G401 (cell line): ENCODE measurements around the gene CMTR1. TPM values are rescaled to one million over a fixed set of nuclear protein-coding genes. Genes with fewer than 3 reads are reported as not detected.

Experiments
- DNase-seq: peaks from one replicate; pipeline ENCODE4 v3.0.0-alpha.2; 2015; ENCODE audit warnings: low spot score
- in situ Hi-C: cut with HindIII; loops from 2 replicates; pipeline ENCODE4 v1.10.0; 2016; ENCODE audit warnings: low sequenced_read_pairs, mixed read lengths
- total RNA-seq: library from RNA; depleted of rRNA; stranded (reverse); fragments of >200 nt; shearing (Covaris generic); gene quantifications from 2 replicates; pipeline ENCODE4 v1.2.3, GENCODE V29; 2014; rRNA removed

The CMTR1 gene
- total RNA-seq, 1 experiment from 2014 or later: 47.7 TPM

- in situ Hi-C loops: no loop called here
- no peak for DNase-seq
Observed at GRCh38 chr6:37520926-37521325, 87.9 kb downstream of the CMTR1 start.

- in situ Hi-C loops: no loop called here
- DNase-seq: no peak
Observed at GRCh38 chr6:37521674-37522073, 88.7 kb downstream of the CMTR1 start.

GRCh38 chr6:37522836-37523235, 89.8 kb downstream of the CMTR1 start:
- no peak for DNase-seq
- in situ Hi-C loops: no loop called here

GRCh38 chr6:37523412-37523811, 90.4 kb downstream of the CMTR1 start:
- in situ Hi-C loops: no loop called here

GRCh38 chr6:37524025-37524969, 91.3 kb downstream of the CMTR1 start:
- in situ Hi-C loops: no loop called here
- DNase-seq: no peak

More at GRCh38 chr6:37523412-37523811, 90.4 kb downstream of the CMTR1 start:
- DNase-seq: no peak

DNA sequence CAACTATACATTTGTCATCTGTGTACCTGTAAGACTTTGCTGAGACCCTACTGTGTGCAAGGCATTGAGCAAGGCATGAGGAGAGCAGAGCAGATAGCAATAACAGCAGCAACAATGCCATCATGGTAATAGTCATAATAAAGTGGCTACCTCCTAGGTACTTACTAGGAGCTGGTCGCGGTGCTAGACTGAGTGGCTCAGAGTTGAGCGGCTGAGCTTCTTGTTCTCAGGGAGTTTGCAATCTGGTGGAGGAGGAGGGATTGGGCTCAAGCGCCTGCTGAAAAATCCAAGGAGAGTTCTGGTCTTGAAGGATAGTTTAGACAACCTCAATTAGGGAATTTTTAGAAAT, 91.9 kb downstream of the CMTR1 start:
- in situ Hi-C loops: no loop called here

DNA sequence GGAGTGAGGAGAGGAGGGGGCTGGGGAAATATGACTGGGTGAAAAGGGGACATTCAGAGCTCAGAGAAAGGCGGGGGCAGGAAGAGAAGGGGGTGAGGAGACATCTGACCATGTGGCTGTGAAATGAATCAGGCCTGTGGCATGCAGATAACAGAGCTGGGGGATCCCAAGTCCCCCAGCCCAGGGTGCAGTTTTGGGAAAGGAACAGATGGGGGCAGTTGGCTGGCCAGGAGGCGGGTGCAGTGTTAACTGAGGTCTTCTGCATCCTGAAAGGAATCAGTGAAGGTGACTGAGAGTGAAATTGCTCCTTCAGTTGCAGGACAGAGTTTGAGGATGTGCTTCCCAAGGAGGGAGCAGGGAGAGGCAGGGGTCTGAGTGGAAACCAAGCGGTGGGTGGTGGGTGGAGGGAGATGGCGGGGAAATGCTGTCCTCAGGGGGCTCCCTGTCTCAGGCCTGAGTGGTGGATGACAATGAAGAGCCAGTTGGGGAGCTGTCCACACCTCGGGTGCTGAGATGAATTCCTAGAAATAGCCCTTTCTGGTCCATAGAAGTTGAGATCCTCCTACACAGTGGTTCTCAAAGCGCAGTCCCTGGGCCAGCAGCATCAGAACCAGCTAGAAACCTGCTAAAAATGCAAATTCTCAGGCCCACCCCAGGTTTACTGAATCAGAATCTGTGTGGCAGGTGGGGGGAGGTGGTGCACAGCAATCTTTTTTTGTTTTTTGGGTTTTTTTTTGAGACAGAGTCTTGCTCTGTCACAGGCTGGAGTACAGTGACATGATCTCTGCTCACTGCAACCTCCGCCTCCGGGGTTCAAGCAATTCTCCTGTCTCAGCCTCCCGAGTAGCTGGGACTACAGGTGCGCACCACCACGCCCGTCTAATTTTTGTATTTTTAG, 92.7 kb downstream of the CMTR1 start:
- DNase-seq: no peak
- in situ Hi-C loops: no loop called here

More for the DNA sequence above, 91.9 kb downstream of the CMTR1 start:
- no peak for DNase-seq

- DNase-seq: no peak
- in situ Hi-C loops: no loop called here
Observed at GRCh38 chr6:37528541-37528940, 95.5 kb downstream of the CMTR1 start.

GRCh38 chr6:37530297-37530696, 97.3 kb downstream of the CMTR1 start:
- DNase-seq: no peak
- in situ Hi-C loops: no loop called here

GRCh38 chr6:37531026-37531425, 98.0 kb downstream of the CMTR1 start:
- in situ Hi-C loops: no loop called here
- DNase-seq: no peak

Other genes with a start within 250 kb of the CMTR1 start
- 6.7 and 12.0 TPM in 2 replicates for gene TBC1D22B, start 175.4 kb upstream of the CMTR1 start, total RNA-seq
- gene TMEM217, start 175.1 kb upstream of the CMTR1 start, total RNA-seq: 1.2 and 1.4 TPM in 2 replicates
- gene RNF8, start 79.2 kb upstream of the CMTR1 start, total RNA-seq: 35.7 and 57.9 TPM in 2 replicates
- 52.4 and 75.3 TPM in 2 replicates for gene CCDC167, start 66.7 kb downstream of the CMTR1 start, total RNA-seq